Muscle layer of colon (tissue), 2 donors: ENCODE data around the gene IL4R.
A peak's percentile ranks its signal among the peaks of the same experiment; 100 is the strongest.

ENCODE experiments used
- H3K27ac ChIP-seq: one replicate; pipeline ENCODE4 v1.7.0; 2013; ENCODE audit warnings: low read depth, mild to moderate bottlenecking, low read length, moderate library complexity
- H3K27me3 ChIP-seq, 2 donors: one replicate each; pipeline ENCODE4 v1.7.0; 2013; ENCODE audit warnings: low read length in 2 of 2, mild to moderate bottlenecking in 2 of 2; ENCODE audit not compliant: insufficient read depth in 2 of 2, control insufficient read depth in 1 of 2
- H3K36me3 ChIP-seq: one replicate; pipeline ENCODE4 v1.7.0; 2013; ENCODE audit warnings: mild to moderate bottlenecking, low read length; ENCODE audit not compliant: insufficient read depth
- H3K4me1 ChIP-seq: one replicate; pipeline ENCODE4 v1.7.0; 2013; ENCODE audit warnings: mild to moderate bottlenecking, low read length; ENCODE audit not compliant: insufficient read depth
- H3K4me3 ChIP-seq, 2 donors: one replicate each; pipeline ENCODE4 v1.7.0; 2013; ENCODE audit warnings: low read length in 2 of 2, low read depth in 1 of 2, mild to moderate bottlenecking in 1 of 2, moderate library complexity in 1 of 2
- H3K9ac ChIP-seq: one replicate; pipeline ENCODE4 v1.7.0; 2013; ENCODE audit warnings: low read length
- H3K9me3 ChIP-seq: one replicate; pipeline ENCODE4 v1.7.0; 2013; ENCODE audit warnings: mild to moderate bottlenecking, low read length
- donor health status: abdominal sarcoma.
- donor health status: Adenocarcinoma of cecum.

IL4R gene

GRCh38 chr16:27365142-27366089, 51.6 kb downstream of the IL4R start:
- Histone ChIP-seq H3K4me1 (peaks cover 10% of the 10 kb centered on the region), H3K36me3 (peaks cover 34% of the 10 kb centered on the region), H3K27me3 (no peaks in the 10 kb centered on the region), H3K9me3 (no peaks in the 10 kb centered on the region), H3K9ac (no peak overlapping the region), H3K4me3 (no peak overlapping the region), H3K27ac (no peak overlapping the region)

GRCh38 chr16:27366687-27367460, 53.1 kb downstream of the IL4R start:
- peak overlapping the region; percentile 19 for H3K27ac ChIP-seq
- peaks cover 20% of the 10 kb centered on the region for H3K36me3 ChIP-seq
- no peak overlapping the region for H3K9ac ChIP-seq
- no peaks in the 10 kb centered on the region for H3K9me3 ChIP-seq
- H3K4me1 ChIP-seq = peaks cover 10% of the 10 kb centered on the region
- no peaks in the 10 kb centered on the region for H3K27me3 ChIP-seq
- no peak overlapping the region for H3K4me3 ChIP-seq

GRCh38 chr16:27367461-27368357, 53.9 kb downstream of the IL4R start:
- no peaks in the 10 kb centered on the region for H3K27me3 ChIP-seq
- no peak overlapping the region for H3K9ac ChIP-seq
- H3K36me3 ChIP-seq = peaks cover 11% of the 10 kb centered on the region
- no peaks in the 10 kb centered on the region for H3K9me3 ChIP-seq
- no peak overlapping the region for H3K27ac ChIP-seq
- peaks cover 10% of the 10 kb centered on the region for H3K4me1 ChIP-seq
- H3K4me3 ChIP-seq = peak overlapping the region in 1 of 2 donors; percentile 43

- H3K9me3 ChIP-seq = no peaks in the 10 kb centered on the region
- H3K4me1 ChIP-seq = peaks cover 10% of the 10 kb centered on the region
- H3K27me3 ChIP-seq = no peaks in the 10 kb centered on the region
- H3K4me3 ChIP-seq = no peak overlapping the region
- H3K9ac ChIP-seq = no peak overlapping the region
- peaks cover 5% of the 10 kb centered on the region for H3K36me3 ChIP-seq
- H3K27ac ChIP-seq = no peak overlapping the region
Measured at GRCh38 chr16:27368358-27368722, 54.6 kb downstream of the IL4R start.

GRCh38 chr16:27369806-27370205, 56.0 kb downstream of the IL4R start:
- Histone ChIP-seq H3K9ac (no peak overlapping the region), H3K36me3 (no peaks in the 10 kb centered on the region), H3K9me3 (no peaks in the 10 kb centered on the region), H3K4me3 (no peak overlapping the region), H3K4me1 (peaks cover 6% of the 10 kb centered on the region), H3K27ac (no peak overlapping the region), H3K27me3 (no peaks in the 10 kb centered on the region)

GRCh38 chr16:27370318-27370717, 56.5 kb downstream of the IL4R start:
- H3K4me1 ChIP-seq = peaks cover 6% of the 10 kb centered on the region
- no peaks in the 10 kb centered on the region for H3K27me3 ChIP-seq
- H3K36me3 ChIP-seq = no peaks in the 10 kb centered on the region
- H3K9me3 ChIP-seq = no peaks in the 10 kb centered on the region
- no peak overlapping the region for H3K4me3 ChIP-seq
- H3K9ac ChIP-seq = no peak overlapping the region
- H3K27ac ChIP-seq = no peak overlapping the region

GRCh38 chr16:27373312-27373711, 59.5 kb downstream of the IL4R start:
- no peaks in the 10 kb centered on the region for H3K4me1 ChIP-seq
- no peaks in the 10 kb centered on the region for H3K27me3 ChIP-seq
- H3K4me3 ChIP-seq = no peak overlapping the region
- no peaks in the 10 kb centered on the region for H3K9me3 ChIP-seq
- no peak overlapping the region for H3K27ac ChIP-seq
- H3K36me3 ChIP-seq = no peaks in the 10 kb centered on the region
- no peak overlapping the region for H3K9ac ChIP-seq

GRCh38 chr16:27374221-27374803, 60.5 kb downstream of the IL4R start:
- Histone ChIP-seq H3K27ac (no peak overlapping the region), H3K27me3 (no peaks in the 10 kb centered on the region), H3K4me3 (no peak overlapping the region), H3K36me3 (no peaks in the 10 kb centered on the region), H3K9ac (no peak overlapping the region), H3K9me3 (no peaks in the 10 kb centered on the region), H3K4me1 (no peaks in the 10 kb centered on the region)

GRCh38 chr16:27374804-27375425, 61.1 kb downstream of the IL4R start:
- H3K9ac ChIP-seq = no peak overlapping the region
- no peaks in the 10 kb centered on the region for H3K9me3 ChIP-seq
- no peaks in the 10 kb centered on the region for H3K36me3 ChIP-seq
- no peaks in the 10 kb centered on the region for H3K27me3 ChIP-seq
- no peaks in the 10 kb centered on the region for H3K4me1 ChIP-seq
- H3K27ac ChIP-seq = no peak overlapping the region
- no peak overlapping the region for H3K4me3 ChIP-seq

GRCh38 chr16:27377666-27378485, 64.1 kb downstream of the IL4R start:
- Histone ChIP-seq H3K4me1 (no peaks in the 10 kb centered on the region), H3K27ac (no peak overlapping the region)

More at GRCh38 chr16:27377666-27378485, 64.1 kb downstream of the IL4R start:
- no peaks in the 10 kb centered on the region for H3K27me3 ChIP-seq
- H3K36me3 ChIP-seq = no peaks in the 10 kb centered on the region
- no peak overlapping the region for H3K4me3 ChIP-seq
- no peaks in the 10 kb centered on the region for H3K9me3 ChIP-seq
- H3K9ac ChIP-seq = no peak overlapping the region
